GM21737 (cell line): ENCODE measurements around the gene OR14I1.

ENCODE experiments used
- ATAC-seq: cut with Tn5 transposase; IDR thresholded peaks from one replicate; pipeline ENCODE4 v1.9.1; 2021; ENCODE audit warnings: mild to moderate bottlenecking, moderate library complexity; ENCODE audit not compliant: unreplicated experiment

Gene OR14I1

DNA sequence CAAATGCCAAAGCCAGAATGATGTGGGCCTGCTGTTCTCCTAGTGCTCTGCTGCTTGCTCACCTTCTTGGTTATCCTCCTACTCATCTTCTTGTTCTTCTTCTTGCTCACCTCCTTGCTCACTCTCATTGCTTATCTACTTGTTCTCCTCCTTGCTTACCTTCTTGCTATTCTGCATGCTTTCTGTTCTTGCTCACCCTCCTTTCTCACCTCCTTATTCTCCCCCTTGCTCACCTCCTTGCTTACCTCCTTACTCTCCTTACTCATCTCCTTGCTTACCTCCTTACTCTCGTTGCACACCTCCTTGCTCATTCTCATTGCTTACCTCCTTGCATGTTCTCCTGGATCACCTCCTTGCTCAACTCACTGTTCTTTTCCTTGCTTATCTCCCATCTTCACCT lies at the start of gene OR14I1:
TSS of gene OR14I1 (minus strand) at position 53 of the 400 bp plus-strand sequence.
- no peak for ATAC-seq

DNA sequence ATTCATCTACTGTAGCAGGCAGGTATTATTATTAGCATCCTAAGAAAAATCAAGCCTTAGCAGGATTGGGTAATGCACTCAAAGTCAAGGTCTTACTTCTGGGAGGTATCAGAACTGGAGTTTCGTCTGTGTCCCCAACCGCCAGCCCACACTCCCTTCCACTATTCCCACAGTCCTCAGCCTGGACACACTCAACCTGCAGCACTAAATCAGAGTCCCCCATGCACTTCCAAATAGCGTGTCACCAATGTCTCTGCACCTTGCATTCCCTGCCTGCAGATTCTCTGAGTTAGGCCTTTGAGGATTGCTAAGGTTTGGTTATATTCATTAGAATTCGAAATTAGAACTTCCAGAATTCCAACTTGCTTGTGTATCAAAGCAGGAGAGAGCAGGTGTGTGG lies 49.1 kb upstream of the OR14I1 start:
- ATAC-seq, result no peak

DNA sequence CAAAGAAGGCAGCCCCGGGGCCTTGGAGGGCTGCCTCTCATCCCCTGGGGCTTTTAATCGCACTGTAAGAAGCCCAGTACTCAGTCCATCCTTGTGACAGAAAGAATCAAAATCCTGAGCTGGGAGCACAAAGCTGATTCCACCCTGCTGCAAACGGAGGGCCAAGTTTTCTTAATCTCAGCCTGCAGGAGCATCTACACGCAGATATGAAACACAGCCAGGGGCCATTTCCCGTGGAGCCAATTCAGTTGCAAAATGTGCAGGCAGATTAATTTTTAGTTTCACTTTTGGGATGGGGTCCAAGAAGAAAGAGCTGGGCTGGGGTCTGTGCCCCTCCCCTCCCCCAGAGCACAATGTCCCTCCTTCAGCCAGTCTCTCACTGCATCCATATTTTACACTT lies 48.6 kb upstream of the OR14I1 start:
- ATAC-seq, result no peak

DNA sequence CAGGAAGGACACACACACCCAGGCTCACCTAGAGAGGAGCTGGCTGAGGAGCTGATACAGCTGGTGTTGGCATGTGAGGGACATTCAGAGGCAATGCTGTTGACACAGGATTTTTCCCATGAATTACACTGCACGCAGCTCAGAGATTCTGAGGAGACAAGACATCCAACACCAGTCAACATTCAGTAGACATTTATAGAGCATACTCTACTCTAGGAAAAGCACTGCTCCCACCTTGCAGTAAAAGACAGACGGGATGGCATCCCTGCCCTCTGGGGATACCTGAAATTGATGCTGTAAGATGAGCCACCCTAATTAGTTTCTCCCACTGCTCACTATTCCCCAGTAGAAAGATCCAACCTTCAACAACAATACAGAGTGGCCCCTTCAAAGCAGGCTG lies 47.9 kb upstream of the OR14I1 start:
- ATAC-seq, result no peak

DNA sequence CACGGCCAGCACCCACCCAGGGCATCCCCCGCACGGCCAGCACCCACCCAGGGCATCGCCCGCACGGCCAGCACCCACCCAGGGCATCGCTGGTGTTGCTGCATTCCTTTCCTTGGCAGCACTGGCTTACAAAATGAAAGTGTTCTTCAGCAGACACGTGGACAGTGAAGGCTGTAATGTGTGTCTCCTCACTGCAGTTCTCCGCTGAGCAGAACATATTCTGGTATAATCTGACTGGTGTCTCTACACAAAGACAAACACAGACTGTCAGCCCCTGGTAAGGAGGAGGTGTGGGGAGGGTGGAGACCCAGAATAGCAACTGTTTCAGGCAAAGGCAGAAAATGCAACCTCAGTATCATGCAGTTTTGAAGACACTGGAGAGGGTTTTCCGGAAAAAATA lies 45.6 kb upstream of the OR14I1 start:
- ATAC-seq, result no peak

DNA sequence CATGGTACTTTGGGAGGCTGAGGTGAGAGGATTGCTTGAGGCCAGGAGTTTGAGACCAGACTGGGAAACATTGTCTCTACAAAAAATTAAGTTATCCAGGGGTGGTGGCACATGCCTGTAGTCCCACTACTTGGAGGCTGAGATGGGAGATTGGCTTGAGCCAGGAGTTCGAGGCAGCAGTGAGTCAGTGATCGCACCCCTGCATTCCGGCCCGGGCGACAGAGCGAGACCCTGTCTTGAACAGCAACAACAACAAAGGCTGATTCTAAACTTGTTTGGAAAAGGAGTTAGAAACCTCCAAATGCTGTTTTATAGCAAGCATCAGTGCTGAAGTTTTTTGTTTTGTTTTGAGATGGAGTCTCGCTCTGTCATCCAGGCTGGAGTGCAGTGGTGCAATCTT lies 38.3 kb upstream of the OR14I1 start:
- ATAC-seq, result no peak

DNA sequence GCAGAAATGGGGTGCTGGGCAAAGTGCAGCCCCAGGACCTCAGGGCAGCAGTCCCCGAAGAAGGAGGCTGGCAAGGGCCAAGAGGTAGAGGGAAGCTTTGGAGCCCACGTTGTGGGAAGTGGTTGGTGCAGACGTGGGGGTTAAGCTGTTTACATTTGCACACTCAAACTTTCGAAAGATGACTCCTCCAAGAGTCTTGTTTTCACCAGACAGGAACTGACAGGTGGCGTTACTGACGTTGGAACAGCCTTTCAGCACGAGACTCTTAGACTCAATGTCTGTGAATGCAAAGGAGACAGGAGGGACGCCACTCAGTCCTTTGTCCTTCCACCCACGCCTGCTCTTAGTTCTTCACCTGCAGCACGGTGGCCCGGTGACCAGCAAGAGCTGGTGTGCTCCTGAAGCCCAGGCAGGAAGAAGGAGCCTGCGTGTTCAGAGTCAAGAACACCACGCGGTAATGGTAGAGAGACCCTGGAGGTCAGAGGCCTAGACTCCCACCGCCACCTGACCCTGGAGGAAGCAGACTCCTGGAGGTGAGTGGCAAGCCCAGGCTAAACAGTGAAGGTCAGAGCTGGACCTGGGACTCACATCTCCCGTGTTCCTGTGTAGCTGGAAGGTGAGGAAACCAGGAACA lies 37.1 kb upstream of the OR14I1 start:
- no peak for ATAC-seq

DNA sequence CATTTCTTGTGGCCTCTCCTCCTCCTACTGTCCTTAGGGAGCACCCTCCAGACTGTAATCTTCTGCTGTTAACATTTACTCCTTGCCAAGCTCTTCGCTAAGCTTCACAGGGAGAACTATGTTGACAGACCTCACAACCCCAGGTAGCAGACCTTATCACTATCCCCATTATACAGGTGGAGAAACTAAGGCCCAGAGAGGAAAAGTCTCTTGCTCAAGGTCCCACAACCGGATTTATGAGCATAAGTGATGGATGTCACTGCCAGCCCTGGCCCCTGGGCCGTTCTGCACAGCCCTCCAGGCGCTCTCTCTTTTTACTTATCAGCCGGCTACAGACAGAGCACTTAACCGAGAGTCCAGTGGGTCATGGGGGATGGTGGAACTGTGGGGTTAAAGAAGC lies 34.9 kb upstream of the OR14I1 start:
- ATAC-seq, result no peak

DNA sequence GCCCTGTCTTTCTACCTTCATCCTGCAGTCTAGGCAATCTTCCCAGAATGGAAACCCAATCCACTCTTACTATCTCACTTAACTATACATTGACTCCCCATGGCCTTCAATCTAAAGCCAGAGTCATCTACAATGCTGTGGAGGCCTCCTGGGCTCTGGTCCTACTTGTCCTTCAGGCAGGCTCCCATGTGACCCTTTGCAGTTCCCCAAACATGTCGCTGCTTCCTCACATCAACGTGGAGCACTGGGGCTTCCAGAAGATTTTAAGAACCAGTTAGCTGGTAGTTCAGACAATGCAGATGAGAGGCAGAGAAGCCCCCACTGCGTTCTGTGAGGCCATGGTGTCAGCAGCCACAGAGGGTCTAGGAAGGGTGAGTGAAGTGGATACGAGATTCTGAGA lies 34.4 kb upstream of the OR14I1 start:
- ATAC-seq, result no peak

DNA sequence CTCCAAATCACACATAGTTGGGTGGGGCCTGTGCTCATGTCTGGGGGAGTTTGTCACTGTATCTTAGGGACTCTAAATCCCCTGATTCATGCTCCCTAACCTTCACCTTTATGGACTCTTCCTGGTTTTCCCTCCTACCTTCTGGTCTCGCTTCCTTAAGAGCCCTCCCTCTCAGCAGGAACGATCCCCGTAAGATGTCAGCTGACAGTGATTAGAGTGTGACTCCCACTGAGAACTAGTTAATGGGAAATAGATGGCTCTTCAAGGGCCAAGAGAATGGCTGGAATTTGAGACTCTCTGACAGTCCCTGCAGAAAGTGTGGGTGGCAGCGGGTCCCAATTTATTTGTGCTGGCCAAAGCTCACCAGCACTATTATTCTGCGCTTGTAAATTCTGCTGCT lies 31.0 kb upstream of the OR14I1 start:
- no peak for ATAC-seq

DNA sequence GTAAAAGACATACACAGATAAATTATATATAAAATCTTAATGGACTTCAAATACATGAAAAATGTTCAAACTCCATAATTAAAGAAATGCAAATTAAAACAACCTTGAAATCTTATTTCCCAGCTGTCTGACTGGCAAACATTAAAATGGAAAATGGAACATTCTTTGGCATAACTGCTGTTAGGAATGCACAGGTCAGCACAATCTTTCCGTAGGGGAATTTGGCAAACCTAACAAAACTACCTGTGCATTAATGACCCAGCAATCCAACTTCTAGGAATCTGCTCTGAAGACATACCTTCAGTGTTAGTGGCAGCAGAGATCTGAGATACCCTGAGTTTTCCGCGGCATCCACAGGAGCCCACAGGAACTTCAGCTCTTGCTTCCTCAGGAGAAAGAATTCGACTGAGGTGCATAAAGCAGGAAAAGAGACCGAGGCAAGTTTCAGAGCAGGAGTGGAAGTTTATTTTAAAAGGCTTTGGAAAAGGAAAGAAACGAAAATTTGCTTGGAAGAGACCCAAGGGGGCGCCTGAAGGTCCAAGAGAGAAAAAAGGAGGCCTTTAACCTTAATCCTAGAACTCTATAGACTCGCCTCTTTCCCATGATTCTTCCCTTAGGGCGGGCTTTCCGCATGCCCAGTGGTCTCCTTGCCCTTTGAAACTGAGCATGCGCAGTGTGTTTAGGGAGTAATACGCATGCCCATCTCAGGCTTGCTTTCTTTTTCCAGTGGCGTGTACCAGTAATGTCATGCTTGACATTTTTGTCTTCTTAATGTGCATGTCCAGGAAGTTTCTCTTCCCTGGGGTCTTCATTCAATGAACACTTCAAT lies 28.2 kb upstream of the OR14I1 start:
- ATAC-seq, result no peak

DNA sequence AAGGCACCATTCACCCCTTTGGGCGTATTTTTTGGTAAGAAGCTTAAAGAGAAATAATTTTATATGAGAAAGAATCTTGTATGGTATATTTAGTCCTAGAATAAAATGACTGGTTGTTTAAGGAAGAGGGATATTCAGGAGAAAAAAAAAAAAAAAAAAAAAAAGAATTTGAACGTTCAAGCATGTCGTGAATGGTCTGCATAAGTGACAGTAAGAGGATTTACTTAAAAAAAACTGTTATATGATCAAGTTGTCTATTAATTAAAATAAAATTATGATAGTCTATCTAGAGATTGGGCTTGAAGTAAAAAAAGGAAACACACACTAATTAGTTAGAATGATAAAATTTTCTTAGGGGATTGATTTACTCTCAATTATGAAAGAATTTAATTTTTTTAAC lies 11.7 kb upstream of the OR14I1 start:
- ATAC-seq, result no peak

DNA sequence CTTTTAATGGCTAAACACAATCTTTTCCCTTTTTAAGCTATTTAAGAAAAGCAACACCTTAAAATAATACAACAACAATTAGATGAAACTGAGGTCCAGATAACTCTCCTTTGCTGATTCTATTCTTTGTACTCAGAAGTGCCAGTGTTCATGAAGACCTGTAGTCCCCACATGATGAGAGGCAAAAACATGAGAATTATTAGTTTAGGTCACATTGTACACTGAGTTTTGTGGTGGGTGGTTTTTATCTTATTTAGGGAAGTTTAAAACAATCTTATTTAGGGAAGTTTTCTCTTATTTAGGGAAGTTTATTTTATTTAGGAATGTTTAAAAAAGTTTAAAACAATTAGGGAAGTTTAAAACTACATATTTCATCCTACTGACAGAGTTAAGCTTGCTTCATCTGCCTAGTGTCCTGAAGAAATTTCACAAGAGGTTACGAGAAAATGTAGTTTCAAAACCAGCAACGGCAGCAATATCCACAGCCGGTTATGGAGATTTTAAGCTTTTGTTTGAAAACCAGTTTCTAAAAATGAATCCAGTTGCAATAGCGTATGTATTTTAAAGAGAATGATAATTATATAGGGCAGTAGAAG lies 7.8 kb upstream of the OR14I1 start:
- no peak for ATAC-seq

DNA sequence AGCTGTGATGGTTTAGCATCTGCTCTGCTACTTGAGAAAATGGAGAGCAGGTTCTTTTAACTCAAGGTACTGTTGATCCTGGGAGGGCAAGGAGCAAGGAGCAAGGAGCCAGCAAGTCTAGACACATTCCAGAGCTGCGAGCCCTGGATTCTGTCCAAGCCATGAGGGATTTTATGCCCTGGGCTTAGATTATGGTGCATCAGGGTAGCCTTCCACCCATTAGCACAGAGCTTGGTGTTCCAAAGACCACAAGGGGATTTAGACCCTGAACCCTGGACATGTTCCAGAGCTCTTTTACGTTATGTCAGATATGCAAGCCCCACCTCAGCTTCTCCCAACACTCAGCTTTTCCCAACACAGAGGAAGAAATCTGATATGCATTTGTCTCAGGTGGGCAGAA lies 2.0 kb upstream of the OR14I1 start:
- no peak for ATAC-seq

DNA sequence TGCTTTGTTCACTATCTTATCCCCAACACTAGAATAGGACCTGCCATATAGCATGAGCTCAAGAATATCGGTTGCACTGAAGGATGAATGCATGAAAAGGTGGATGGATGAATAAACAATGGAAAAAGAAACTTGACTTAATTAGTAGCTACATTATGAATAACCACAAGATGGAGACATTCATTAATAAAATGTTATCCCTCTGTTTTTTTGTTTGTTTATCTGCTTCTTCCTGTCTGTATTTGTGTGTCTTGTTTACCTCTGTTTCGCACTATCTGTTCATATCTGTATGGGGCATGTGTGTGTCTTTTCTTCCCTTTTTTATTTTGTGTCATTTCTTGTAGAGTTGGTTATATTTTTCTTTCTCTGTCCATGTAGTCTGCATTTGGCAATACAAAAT lies 1.1 kb upstream of the OR14I1 start:
- no peak for ATAC-seq

DNA sequence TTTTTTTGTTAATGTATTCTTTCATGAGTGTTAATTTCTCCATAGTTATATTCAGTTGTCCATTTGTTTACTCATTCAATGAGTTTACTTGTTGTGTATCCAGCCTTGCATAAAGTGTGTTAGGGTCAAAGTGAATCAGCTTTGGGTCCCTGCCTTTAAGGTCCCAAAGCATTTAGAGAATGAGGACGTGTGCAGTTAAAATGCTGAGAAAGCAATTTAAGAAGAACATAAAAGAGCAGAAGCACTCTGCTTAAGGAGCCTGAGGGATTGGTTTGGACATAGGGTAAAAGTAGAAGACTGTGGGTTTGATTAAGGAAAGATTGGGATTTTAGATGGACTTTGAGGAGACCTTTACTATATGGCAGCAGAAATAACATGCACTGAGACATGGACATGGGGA lies 3.5 kb downstream of the OR14I1 start:
- no peak for ATAC-seq

DNA sequence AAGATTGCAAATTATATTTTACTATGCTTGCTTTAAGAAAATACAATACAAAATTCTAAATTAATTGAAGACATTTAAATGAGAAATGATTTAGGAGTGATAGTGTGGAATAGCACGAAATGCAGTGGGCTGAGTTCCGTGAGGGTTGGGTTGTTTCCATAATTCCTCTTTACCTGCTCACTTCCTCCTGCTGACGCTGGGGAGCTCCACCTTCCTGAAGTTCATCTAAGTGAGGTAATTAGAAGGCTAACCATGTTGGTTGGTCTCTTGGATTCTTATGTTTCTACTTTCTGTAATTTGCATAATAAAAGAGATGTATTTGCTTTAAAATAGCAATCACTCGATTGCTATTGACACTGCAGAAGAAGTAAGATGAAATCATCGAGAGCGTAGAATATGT lies 4.7 kb downstream of the OR14I1 start:
- no peak for ATAC-seq

DNA sequence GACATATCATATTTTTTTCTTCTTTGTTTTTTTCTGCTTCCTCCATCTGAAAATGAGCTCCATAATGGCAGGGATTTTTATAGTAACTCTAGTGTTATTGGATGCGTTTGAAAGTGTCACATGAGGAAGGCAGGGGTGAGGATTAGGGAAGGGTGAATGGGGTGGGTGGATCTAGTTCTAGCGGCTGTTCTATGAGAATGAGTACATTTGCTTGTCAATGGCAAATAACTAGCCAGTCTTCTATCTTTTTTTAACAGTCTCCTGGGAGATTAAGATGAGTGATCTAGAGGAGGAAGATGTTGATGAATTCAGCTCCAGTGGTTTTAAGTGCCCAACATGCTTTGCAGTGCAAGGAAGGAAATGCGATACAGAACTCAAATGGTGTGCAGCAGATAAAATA lies 5.8 kb downstream of the OR14I1 start:
- ATAC-seq, result no peak

DNA sequence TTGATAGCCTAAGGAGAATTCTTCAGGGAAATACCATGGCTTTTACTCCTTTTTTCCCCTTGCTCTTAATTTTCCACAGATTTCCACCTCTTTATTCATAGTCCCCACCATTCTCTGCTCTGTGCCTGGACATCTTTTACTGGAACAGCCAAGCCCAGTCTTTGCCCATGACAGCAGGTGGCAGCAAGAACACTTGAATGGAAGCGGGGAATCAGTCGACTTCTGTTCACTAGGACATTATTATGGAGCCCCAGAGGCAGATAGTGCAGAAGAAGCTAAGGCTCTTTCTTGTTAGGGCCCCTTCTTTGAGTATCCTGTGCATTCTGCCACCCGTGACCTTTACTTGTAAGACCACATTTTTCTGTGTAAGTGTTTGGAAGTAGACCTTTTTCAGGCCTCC lies 6.3 kb downstream of the OR14I1 start:
- ATAC-seq, result no peak

DNA sequence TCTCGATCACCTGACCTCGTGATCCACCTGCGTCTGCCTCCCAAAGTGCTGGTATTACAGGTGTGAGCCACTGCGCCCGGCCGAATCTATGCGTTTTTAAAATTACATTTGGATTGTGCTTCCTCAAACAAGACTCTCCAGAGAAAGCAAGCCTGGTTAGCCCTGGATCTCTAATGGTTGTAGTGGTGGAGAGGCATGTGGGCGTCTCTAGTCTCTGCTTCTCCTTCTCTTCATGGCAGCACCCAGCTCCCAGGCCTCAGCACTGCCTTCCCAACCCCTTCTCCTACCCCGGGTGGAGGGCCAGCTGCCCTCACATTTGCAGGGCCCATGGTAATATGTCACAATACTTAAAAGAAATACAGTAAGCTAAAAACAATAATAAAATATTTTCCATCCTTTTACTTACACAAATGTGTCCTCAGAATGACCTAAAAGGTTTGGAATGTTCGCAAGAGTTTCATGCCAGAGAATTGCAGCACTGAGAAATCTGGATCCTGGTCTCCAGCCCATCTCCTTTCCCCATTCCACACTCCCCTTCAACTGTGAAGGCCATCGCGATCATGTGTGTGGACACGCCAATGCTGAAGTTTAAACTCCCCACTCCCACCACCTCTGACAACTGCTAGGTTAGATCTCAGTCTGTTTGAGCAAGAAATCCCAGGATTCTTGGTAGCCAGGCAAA lies 7.0 kb downstream of the OR14I1 start:
- ATAC-seq, result no peak

DNA sequence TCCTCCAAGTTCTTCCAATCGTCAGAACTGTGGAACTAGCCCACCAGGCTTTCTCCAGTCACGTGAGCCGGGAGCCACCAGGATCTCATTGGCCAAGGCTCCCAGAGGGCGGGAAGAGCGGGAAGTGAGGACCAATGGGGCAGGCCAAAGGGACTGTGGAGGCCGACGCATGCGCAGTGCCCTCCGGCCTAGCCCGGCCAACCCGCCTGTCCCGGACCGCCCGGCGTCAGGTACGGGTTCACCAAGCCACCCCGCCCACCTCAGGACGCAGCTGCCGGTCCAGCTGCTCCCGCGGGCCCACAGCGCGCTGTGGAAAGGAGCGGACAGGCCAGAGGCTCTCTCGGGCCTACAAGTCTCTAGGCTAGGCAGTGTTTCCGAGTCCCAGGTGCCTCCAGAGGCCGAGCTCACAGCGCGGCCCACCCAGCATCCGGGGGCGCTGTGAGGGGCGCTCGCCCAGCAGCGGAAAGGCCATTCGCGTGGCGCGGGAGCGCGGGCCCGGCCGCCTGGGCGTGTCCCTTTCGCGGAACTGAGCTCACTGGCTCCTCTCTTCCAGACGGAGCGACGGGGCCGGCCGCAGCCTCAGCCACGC lies 10.9 kb downstream of the OR14I1 start:
- ATAC-seq, result no peak
